ENCODE results near the gene MRAP2. TPM values are rescaled to one million over a fixed set of nuclear protein-coding genes. Genes with fewer than 3 reads are reported as not detected.

Gene MRAP2
- polyA plus RNA-seq, 3 donors = not detected

DNA sequence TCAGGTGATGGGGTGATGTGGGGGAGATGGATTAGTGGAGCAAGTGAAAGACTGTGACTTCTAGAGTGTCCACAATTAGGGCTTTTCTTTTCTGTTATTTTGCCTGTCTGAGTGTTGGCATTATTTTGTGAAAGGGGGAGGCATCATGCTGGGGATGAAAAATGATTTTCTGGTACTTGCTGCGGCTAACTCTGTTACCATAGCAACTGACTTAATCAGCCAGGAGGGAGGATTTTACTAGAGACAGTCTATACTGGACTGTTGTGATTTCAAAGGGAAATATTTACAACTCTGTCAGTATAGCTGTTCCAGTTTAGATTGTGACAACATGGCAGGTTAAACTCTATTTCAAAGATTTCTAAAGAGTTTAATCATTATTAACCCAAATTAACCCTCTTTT is 30.4 kb upstream of the MRAP2 start:
- H3K9me3 ChIP-seq (replicated peaks in 1 of 2; ENCODE audit: control insufficient read depth in 1 of 2, insufficient read depth in 1 of 2, low read length in 2 of 2) = no peaks in the 10 kb centered on the region
- no peak overlapping the region for H3K27ac ChIP-seq (ENCODE audit: low read depth in 1 of 2, low read length in 2 of 2)
- intact Hi-C loops (cut with micrococcal nuclease) = no loop called here
- H3K36me3 ChIP-seq (replicated peaks in 1 of 2; ENCODE audit: control insufficient read depth in 1 of 2, insufficient read depth in 2 of 2, low read length in 2 of 2) = no peaks in the 10 kb centered on the region
- no peak overlapping the region for H3K4me2 ChIP-seq (replicated peaks; ENCODE audit: extremely low read depth, low read length, poor library complexity, severe bottlenecking)
- no peak overlapping the region for H3K4me3 ChIP-seq (replicated peaks in 1 of 3; ENCODE audit: low read depth in 2 of 3, low read length in 3 of 3)
- no CpG with 5 or more reads among the region's 1 CpG for WGBS (ENCODE audit: insufficient coverage)
- Mint-ChIP-seq H3K36me3 (no peaks in the 10 kb centered on the region), H3K27me3 (ENCODE audit: low read depth in 3 of 3) (peaks cover 2 to 3% (median 2%) of the 10 kb centered on the region in 3 donors), H3K27ac (no peak overlapping the region), H3K4me1 (no peaks in the 10 kb centered on the region), H3K9me3 (peaks cover 0 to 5% (median 2%) of the 10 kb centered on the region in 7 donors), H3K4me3 (no peak overlapping the region)
- H4K20me1 ChIP-seq (ENCODE audit: insufficient read depth, low read length) = no peaks in the 10 kb centered on the region
- H2AFZ ChIP-seq (ENCODE audit: insufficient read depth, low read depth, low read length, poor library complexity, severe bottlenecking) = no peak overlapping the region
- no peak for DNase-seq
- TF ChIP-seq, protein P1, sequence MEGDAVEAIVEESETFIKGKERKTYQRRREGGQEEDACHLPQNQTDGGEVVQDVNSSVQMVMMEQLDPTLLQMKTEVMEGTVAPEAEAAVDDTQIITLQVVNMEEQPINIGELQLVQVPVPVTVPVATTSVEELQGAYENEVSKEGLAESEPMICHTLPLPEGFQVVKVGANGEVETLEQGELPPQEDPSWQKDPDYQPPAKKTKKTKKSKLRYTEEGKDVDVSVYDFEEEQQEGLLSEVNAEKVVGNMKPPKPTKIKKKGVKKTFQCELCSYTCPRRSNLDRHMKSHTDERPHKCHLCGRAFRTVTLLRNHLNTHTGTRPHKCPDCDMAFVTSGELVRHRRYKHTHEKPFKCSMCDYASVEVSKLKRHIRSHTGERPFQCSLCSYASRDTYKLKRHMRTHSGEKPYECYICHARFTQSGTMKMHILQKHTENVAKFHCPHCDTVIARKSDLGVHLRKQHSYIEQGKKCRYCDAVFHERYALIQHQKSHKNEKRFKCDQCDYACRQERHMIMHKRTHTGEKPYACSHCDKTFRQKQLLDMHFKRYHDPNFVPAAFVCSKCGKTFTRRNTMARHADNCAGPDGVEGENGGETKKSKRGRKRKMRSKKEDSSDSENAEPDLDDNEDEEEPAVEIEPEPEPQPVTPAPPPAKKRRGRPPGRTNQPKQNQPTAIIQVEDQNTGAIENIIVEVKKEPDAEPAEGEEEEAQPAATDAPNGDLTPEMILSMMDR (IDR thresholded peaks at IDR 0.05) = no peak
- H3K9ac ChIP-seq (ENCODE audit: insufficient read depth, low read length, poor library complexity, severe bottlenecking) = no peak overlapping the region
- no peaks in the 10 kb centered on the region for H3K27me3 ChIP-seq (ENCODE audit: control insufficient read depth in 2 of 2, insufficient read depth in 2 of 2, low read length in 2 of 2)
- no peaks in the 10 kb centered on the region for H3K4me1 ChIP-seq (ENCODE audit: control insufficient read depth in 1 of 2, insufficient read depth in 2 of 2, low read length in 2 of 2)
- no peaks in the 10 kb centered on the region for H3K79me2 ChIP-seq (ENCODE audit: insufficient read depth, low read length)

DNA sequence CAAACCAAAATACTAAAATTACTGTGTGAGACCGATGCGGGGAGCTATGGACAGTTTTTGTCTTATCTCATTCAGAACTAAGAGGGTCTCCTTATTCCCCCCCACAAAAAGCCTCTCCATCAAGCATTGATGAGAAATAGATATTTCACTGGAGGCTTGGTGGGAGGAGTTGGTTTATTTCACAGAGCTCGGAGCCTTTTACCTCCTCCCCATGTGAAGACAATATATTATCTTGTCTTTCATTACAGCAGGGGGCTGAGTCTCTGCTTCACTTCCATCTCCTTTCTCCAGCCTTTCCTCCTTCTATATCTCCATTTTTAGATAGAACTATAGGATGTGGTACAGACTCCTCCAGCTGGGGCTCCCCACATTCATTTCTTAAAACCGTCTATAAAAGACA is 29.9 kb upstream of the MRAP2 start:
- WGBS (ENCODE audit: insufficient coverage) = no CpG with 5 or more reads among the region's 4 CpGs
- no peak overlapping the region for H3K9ac ChIP-seq (ENCODE audit: insufficient read depth, low read length, poor library complexity, severe bottlenecking)
- intact Hi-C loops (cut with micrococcal nuclease) = no loop called here
- H3K4me2 ChIP-seq (replicated peaks; ENCODE audit: extremely low read depth, low read length, poor library complexity, severe bottlenecking) = no peak overlapping the region
- H3K79me2 ChIP-seq (ENCODE audit: insufficient read depth, low read length) = no peaks in the 10 kb centered on the region
- no peak overlapping the region for H3K4me3 ChIP-seq (replicated peaks in 1 of 3; ENCODE audit: low read depth in 2 of 3, low read length in 3 of 3)
- no peaks in the 10 kb centered on the region for H3K9me3 ChIP-seq (replicated peaks in 1 of 2; ENCODE audit: control insufficient read depth in 1 of 2, insufficient read depth in 1 of 2, low read length in 2 of 2)
- TF ChIP-seq, protein P1 (IDR thresholded peaks at IDR 0.05) = no peak
- peaks cover 0 to 5% (median 2%) of the 10 kb centered on the region in 7 donors for H3K9me3 Mint-ChIP-seq
- no peaks in the 10 kb centered on the region for H3K4me1 ChIP-seq (ENCODE audit: control insufficient read depth in 1 of 2, insufficient read depth in 2 of 2, low read length in 2 of 2)
- H3K36me3 ChIP-seq (replicated peaks in 1 of 2; ENCODE audit: control insufficient read depth in 1 of 2, insufficient read depth in 2 of 2, low read length in 2 of 2) = no peaks in the 10 kb centered on the region
- no peaks in the 10 kb centered on the region for H3K4me1 Mint-ChIP-seq
- no peaks in the 10 kb centered on the region for H3K27me3 ChIP-seq (ENCODE audit: control insufficient read depth in 2 of 2, insufficient read depth in 2 of 2, low read length in 2 of 2)
- no peak overlapping the region for H3K4me3 Mint-ChIP-seq
- no peak for DNase-seq
- no peak overlapping the region for H3K27ac Mint-ChIP-seq
- H3K36me3 Mint-ChIP-seq = no peaks in the 10 kb centered on the region
- H4K20me1 ChIP-seq (ENCODE audit: insufficient read depth, low read length) = no peaks in the 10 kb centered on the region
- H3K27me3 Mint-ChIP-seq (ENCODE audit: low read depth in 3 of 3) = peaks cover 2 to 3% (median 2%) of the 10 kb centered on the region in 3 donors
- H3K27ac ChIP-seq (ENCODE audit: low read depth in 1 of 2, low read length in 2 of 2) = no peak overlapping the region
- H2AFZ ChIP-seq (ENCODE audit: insufficient read depth, low read depth, low read length, poor library complexity, severe bottlenecking) = no peak overlapping the region

Data from CD14-positive monocyte (primary cell).